Uterus (tissue), 4 donors: ENCODE results near the gene LRRC57. TPM values are rescaled to one million over a fixed set of nuclear protein-coding genes. Genes with fewer than 3 reads are reported as not detected.
A peak's percentile ranks its signal among the peaks of the same experiment; 100 is the strongest.

ENCODE experiments used
- DNase-seq, 2 donors: peaks; one replicate each; pipeline ENCODE4 v3.0.0-alpha.2; 2019 to 2020
- H3K27ac ChIP-seq, 2 donors: fragments of 200-600 bp; sonication (generic); 1 replicate in 1 of 2; 2 replicates in 1 of 2; pipeline ENCODE4 v1.5.1; 2016 to 2018
- H3K27me3 ChIP-seq, 2 donors: fragments of 200-600 bp; sonication (generic); one replicate each; pipeline ENCODE4 v1.5.1; 2018 to 2019; ENCODE audit warnings: control low read depth in 1 of 2
- H3K36me3 ChIP-seq, 2 donors: fragments of 200-600 bp; sonication (generic); one replicate each; pipeline ENCODE4 v1.5.1; 2019; ENCODE audit warnings: control low read depth in 1 of 2
- H3K4me1 ChIP-seq, 2 donors: fragments of 200-600 bp; sonication (generic); one replicate each; pipeline ENCODE4 v1.5.1; 2018 to 2019; ENCODE audit warnings: control low read depth in 1 of 2
- H3K4me3 ChIP-seq, 2 donors: fragments of 200-600 bp; sonication (generic); 1 replicate in 1 of 2; 2 replicates in 1 of 2; pipeline ENCODE4 v1.5.1; 2018 to 2019; ENCODE audit warnings: mild to moderate bottlenecking in 1 of 2
- H3K9me3 ChIP-seq, 2 donors: fragments of 200-600 bp; sonication (generic); one replicate each; pipeline ENCODE4 v1.5.1; 2019; ENCODE audit warnings: control low read depth in 1 of 2
- POLR2A ChIP-seq, 2 donors: fragments of 450-650 bp; IDR thresholded peaks; one replicate each; pipeline ENCODE4 v1.6.1; 2016; ENCODE audit warnings: antibody characterized with exemption in 2 of 2, mild to moderate bottlenecking in 1 of 2, moderate library complexity in 1 of 2
- intact Hi-C: fragments of 100-400 bp; cut with DNase I; formaldehyde crosslinking; loops from one replicate; pipeline ENCODE4 v1.15.1; 2023; ENCODE audit warnings: low total_unique reads
- total RNA-seq, 4 donors: library from RNA; depleted of rRNA in 3 of 4; stranded (reverse); fragments of >200 nt in 3 of 4; gene quantifications; one replicate each; pipeline versions ENCODE4 v1.1.0 to v1.2.4, GENCODE V29; 2014 to 2023
- TF ChIP-seq, protein P1 (sequence below), 4 experiments: fragments of 200-600 bp in 2 of 4; fragments of 450-650 bp in 2 of 4; sonication (generic) in 2 of 4; IDR thresholded peaks; one replicate each; pipeline ENCODE4 v1.5.1; 2016 to 2019; ENCODE audit warnings: antibody characterized with exemption in 4 of 4, mild to moderate bottlenecking in 2 of 4, moderate library complexity in 1 of 4
- donor health status: DM: yes; HTN: yes; CAD: no.

Gene LRRC57
- total RNA-seq, 4 donors from 2014 or later, result 8.7 to 27.1 (median 21.9) TPM

DNA sequence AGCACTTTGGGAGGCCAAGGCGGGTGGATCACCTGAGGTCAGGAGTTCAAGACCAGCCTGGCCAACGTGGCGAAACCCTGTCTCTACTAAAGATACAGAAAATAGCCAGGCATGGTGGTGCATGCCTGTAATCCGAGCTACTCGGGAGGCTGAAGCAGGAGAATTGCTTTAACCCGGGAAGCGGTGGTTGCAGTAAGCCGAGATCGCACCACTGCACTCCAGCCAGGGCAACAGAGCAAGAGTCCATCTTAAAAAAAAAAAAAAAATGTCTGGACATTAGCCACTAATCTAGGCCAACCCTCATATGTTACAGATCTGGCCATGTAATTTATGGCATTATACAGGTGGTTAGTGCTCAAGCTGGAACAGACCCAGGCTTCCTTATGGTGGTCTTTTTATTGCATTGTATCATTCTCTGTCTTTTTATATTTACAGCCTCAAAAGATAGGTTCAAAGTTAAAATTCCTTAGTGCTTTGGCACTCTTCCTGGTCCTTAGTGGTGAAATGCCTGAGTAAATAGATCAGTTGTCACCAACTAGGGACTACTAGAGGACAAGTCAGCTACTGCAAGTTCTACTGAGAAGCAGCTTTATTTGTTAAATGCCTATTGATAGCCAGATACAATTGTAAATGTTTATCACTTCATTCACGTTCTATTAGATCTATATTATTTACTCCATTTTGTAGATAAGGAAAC is 42.8 kb upstream of the LRRC57 start:
- Histone ChIP-seq H3K27me3 (no peaks in the 10 kb centered on the region), H3K4me1 (peaks cover 0 to 5% of the 10 kb centered on the region in 2 donors), H3K27ac (no peak overlapping the region), H3K4me3 (no peak overlapping the region), H3K9me3 (no peaks in the 10 kb centered on the region), H3K36me3 (no peaks in the 10 kb centered on the region)
- DNase-seq, result no peak
- TF ChIP-seq, protein P1, sequence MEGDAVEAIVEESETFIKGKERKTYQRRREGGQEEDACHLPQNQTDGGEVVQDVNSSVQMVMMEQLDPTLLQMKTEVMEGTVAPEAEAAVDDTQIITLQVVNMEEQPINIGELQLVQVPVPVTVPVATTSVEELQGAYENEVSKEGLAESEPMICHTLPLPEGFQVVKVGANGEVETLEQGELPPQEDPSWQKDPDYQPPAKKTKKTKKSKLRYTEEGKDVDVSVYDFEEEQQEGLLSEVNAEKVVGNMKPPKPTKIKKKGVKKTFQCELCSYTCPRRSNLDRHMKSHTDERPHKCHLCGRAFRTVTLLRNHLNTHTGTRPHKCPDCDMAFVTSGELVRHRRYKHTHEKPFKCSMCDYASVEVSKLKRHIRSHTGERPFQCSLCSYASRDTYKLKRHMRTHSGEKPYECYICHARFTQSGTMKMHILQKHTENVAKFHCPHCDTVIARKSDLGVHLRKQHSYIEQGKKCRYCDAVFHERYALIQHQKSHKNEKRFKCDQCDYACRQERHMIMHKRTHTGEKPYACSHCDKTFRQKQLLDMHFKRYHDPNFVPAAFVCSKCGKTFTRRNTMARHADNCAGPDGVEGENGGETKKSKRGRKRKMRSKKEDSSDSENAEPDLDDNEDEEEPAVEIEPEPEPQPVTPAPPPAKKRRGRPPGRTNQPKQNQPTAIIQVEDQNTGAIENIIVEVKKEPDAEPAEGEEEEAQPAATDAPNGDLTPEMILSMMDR (IDR thresholded peaks at IDR 0.05), result peak in 2 of 4 experiments; percentile 7 to 15
- no peak for TF ChIP-seq POLR2A (IDR thresholded peaks at IDR 0.05)
- intact Hi-C loops, result no loop called here

GRCh38 chr15:42590619-42591237 is 42.1 kb upstream of the LRRC57 start:
- no peaks in the 10 kb centered on the region for H3K9me3 ChIP-seq
- DNase-seq, result no peak
- H3K4me1 ChIP-seq, result peaks cover 0 to 5% of the 10 kb centered on the region in 2 donors
- H3K4me3 ChIP-seq, result no peak overlapping the region
- intact Hi-C loops, result no loop called here
- no peak for TF ChIP-seq POLR2A (IDR thresholded peaks at IDR 0.05)
- TF ChIP-seq, protein P1 (IDR thresholded peaks at IDR 0.05), result no peak
- H3K27ac ChIP-seq, result no peak overlapping the region
- H3K36me3 ChIP-seq, result no peaks in the 10 kb centered on the region
- H3K27me3 ChIP-seq, result no peaks in the 10 kb centered on the region

DNA sequence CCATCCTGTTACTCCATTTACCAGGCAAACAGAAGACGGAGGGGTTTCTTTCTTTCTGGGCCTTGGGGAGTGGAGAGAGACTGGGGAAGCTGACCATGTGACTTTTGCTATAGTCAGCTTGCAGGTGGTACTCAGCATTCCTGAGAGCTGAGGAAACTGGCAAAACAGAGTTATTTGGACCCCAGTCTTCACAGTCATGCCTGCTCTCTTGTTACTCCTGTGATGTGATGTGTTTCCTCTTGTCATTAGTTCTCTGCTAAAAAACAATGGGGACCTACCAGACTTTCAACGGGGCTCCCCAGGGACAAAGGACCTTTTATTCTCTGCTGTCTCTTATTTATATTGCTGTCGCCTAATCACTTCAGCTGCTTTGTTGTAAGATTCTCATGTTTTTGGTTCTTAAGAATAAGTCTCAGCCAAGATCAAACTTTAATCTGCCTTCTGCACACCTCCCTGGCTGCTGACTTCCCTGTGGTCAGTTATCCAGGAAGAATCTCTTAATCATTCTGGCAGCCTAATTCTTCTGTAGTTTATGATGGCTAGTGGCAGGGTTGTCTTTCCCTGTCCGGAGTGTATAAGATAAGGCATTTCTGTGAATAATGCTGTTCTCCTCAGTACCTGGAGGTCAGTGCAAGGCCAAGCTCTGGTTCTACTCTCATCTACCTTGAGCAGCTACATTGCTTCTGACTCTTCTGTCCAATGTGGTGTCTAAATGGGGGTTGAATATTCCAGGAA is 35.6 kb upstream of the LRRC57 start:
- Histone ChIP-seq H3K27me3 (no peaks in the 10 kb centered on the region), H3K4me3 (no peak overlapping the region), H3K4me1 (peaks cover 14 to 23% of the 10 kb centered on the region in 2 donors), H3K9me3 (no peaks in the 10 kb centered on the region), H3K36me3 (no peaks in the 10 kb centered on the region), H3K27ac (peak overlapping the region; percentile 49 to 83)
- DNase-seq, result no peak
- TF ChIP-seq, protein P1 (IDR thresholded peaks at IDR 0.05), result no peak
- intact Hi-C loops, result no loop called here

GRCh38 chr15:42582569-42583375 is 34.2 kb upstream of the LRRC57 start:
- H3K4me3 ChIP-seq, result no peak overlapping the region
- no peaks in the 10 kb centered on the region for H3K9me3 ChIP-seq
- no peak for DNase-seq
- no peaks in the 10 kb centered on the region for H3K27me3 ChIP-seq
- H3K36me3 ChIP-seq, result no peaks in the 10 kb centered on the region
- H3K4me1 ChIP-seq, result peaks cover 14 to 29% of the 10 kb centered on the region in 2 donors
- TF ChIP-seq POLR2A (IDR thresholded peaks at IDR 0.05), result no peak
- TF ChIP-seq, protein P1 (IDR thresholded peaks at IDR 0.05), result no peak
- intact Hi-C loops, result no loop called here
- H3K27ac ChIP-seq, result peak overlapping the region; percentile 49 to 83
